IPS-20b (cell line): ENCODE data around the gene THBS1.

Experiments
- H3K27ac ChIP-seq: one replicate; pipeline ENCODE4 v1.5.1; 2013; ENCODE audit warnings: low read length
- H3K27me3 ChIP-seq: 2 replicates; pipeline ENCODE4 v1.6.1; 2013; ENCODE audit warnings: mild to moderate bottlenecking, low read length, inconsistent platforms; ENCODE audit not compliant: insufficient read depth
- H3K36me3 ChIP-seq: 2 replicates; pipeline ENCODE4 v1.6.1; 2013; ENCODE audit warnings: low read depth, mild to moderate bottlenecking, inconsistent platforms, low read length, moderate library complexity; ENCODE audit not compliant: insufficient read depth
- H3K4me1 ChIP-seq: 2 replicates; pipeline ENCODE4 v1.6.1; 2013; ENCODE audit warnings: mild to moderate bottlenecking, control low read depth, inconsistent platforms, low read length, moderate library complexity; ENCODE audit not compliant: insufficient read depth
- H3K4me3 ChIP-seq: 2 replicates; pipeline ENCODE4 v1.5.1; 2013; ENCODE audit warnings: mild to moderate bottlenecking, low read length, inconsistent platforms
- H3K9ac ChIP-seq: 2 replicates; pipeline ENCODE4 v1.6.1; 2013; ENCODE audit warnings: low read depth, mild to moderate bottlenecking, inconsistent platforms, low read length, moderate library complexity
- H3K9me3 ChIP-seq: 2 replicates; pipeline ENCODE4 v1.6.1; 2013; ENCODE audit warnings: mild to moderate bottlenecking, low read depth, low read length, inconsistent platforms; ENCODE audit not compliant: insufficient read depth

Gene THBS1

DNA sequence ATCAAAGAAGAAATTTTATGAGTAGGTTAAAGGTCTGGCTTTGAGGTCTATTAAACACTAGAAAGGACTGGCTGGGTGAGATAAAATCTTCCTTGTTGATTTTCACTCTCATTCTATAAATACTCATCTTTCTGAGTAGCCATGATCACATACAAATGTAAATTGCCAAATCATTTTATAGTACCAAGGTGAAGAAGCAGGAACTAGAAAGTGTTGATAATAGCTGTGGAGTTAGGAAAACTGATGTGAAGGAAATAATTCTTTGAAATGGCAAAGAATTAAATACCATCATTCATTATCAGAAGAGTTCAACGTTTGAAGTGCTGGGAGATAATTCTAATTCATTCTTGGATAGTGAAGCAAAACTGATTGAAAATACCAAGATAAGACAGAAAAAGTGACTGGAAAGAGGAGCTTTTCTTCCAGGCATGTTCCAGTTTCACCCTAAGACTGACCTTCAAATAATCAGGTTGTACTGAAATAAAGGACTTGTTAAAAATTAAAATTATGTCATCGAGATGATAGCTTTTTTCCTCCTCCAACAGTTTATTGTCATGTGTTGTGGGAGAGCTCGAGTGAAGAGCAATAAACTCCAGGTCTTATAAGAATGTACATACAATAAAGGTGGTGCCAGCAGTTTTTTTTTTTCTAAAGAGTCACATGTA, 17.4 kb downstream of the THBS1 start:
- Histone ChIP-seq H3K27me3 (no peaks in the 10 kb centered on the region), H3K9ac (no peak overlapping the region), H3K36me3 (peaks cover 45% of the 10 kb centered on the region), H3K9me3 (no peaks in the 10 kb centered on the region), H3K27ac (no peak overlapping the region), H3K4me3 (no peak overlapping the region), H3K4me1 (no peaks in the 10 kb centered on the region)

DNA sequence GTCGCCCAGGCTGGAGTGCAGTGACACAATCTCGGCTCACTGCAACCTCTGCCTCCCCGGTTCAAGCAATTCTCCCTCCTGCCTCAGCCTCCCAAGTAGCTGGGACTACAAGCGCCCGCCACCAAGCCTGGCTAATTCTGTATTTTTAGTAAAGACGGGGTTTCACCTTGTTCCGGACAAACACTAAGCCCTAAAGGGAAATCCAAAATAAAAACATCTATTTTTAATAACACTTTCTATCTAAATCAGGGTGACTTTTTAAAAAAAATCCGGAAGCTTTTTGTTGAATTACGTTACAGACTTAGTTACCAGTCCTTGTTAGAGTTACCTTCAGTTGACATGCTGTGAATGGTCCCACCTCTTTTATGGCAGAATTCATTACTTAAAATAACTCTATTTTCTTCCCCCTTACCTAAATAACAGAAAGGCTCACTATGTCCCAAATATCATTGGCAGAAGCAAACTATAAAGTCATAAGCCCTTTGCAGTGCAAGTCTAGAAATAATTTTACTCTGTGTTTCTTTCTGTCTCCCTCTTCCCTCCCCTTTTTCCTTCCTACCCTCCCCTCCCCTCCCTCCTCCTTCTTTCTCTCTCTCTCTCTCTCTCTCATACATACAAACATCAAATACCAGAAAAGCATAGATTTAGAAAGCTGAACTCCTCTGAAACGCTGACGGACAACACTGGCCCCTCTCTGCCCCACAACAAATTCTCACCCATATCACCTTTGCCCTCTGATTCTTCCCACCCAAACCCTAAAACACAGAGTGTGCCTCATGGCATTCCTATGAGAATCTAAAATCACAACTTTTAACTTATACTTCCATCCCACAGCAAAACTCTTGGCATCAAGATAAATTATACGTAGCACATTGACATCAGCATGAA, 18.3 kb downstream of the THBS1 start:
- Histone ChIP-seq H3K9ac (no peak overlapping the region), H3K27ac (no peak overlapping the region), H3K4me1 (no peaks in the 10 kb centered on the region)

DNA sequence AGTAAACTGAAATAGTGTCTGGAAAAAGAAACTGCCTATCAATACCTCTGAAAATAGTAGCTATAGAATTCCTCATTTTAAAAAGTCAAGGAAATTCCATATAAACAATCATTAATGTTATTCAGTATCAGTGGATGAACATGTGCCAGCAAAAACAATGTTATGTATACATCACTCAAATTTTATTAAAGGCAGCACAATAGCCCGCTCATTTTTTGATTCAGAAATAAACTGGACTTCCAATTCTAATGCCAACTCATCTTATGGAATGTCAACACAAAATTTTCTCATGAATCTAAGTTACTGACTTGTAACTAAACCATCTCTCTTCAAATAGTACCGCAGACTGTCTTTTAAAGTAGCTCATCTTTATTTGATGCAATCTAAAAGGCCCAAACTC, 19.0 kb downstream of the THBS1 start:
- Histone ChIP-seq H3K9ac (no peak overlapping the region), H3K4me1 (no peaks in the 10 kb centered on the region), H3K27me3 (no peaks in the 10 kb centered on the region), H3K4me3 (no peak overlapping the region), H3K27ac (no peak overlapping the region), H3K9me3 (no peaks in the 10 kb centered on the region), H3K36me3 (peaks cover 30% of the 10 kb centered on the region)

More for the DNA sequence above, 18.3 kb downstream of the THBS1 start:
- Histone ChIP-seq H3K4me3 (no peak overlapping the region), H3K27me3 (no peaks in the 10 kb centered on the region), H3K9me3 (no peaks in the 10 kb centered on the region), H3K36me3 (peaks cover 37% of the 10 kb centered on the region)

DNA sequence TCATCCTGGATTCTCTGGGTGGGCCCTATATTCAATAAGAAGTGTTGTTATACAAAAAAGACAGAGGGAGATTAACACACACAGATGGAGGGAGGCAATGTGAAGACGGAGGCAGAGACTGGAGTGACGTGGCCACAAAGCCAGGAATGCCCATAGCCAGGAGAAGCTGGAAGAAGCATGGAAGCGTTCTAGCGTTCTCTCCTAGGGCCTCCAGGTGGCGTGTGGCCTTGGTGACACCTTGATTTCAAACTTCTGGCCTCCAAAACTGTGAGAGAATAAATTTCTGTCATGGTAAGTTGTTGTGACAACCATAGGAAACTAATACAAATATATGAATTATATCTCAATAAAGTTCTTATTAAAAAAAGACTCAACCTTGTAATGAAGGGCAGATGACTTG, 21.3 kb downstream of the THBS1 start:
- H3K27ac ChIP-seq: no peak overlapping the region
- H3K36me3 ChIP-seq: peaks cover 7% of the 10 kb centered on the region; the same call in 1 of the 2 replicates
- no peak overlapping the region for H3K4me3 ChIP-seq
- H3K4me1 ChIP-seq: no peaks in the 10 kb centered on the region
- no peak overlapping the region for H3K9ac ChIP-seq
- no peaks in the 10 kb centered on the region for H3K9me3 ChIP-seq
- H3K27me3 ChIP-seq: no peaks in the 10 kb centered on the region

DNA sequence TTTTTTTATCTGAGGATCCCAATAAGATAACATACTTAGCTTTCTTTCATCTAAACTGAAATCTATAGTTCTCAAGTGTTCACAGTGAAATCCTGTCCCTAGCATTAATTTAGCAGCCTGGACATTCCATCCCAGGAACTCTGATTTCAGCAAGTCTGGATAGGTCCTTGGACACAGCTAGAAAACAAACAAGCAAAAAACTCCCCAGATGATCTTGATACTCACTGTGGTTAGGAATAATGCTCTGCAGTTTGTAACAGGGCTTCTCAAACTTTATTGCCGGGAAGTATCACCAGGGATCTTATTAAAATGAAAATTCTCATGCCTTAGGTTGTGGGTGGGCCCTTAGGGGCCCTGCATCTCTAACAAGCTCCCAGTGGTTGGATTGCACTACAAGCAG, 24.3 kb downstream of the THBS1 start:
- no peaks in the 10 kb centered on the region for H3K4me1 ChIP-seq
- H3K4me3 ChIP-seq: no peak overlapping the region
- H3K36me3 ChIP-seq: no peaks in the 10 kb centered on the region
- H3K9ac ChIP-seq: no peak overlapping the region
- no peaks in the 10 kb centered on the region; the same call in 1 of the 2 replicates for H3K9me3 ChIP-seq
- H3K27ac ChIP-seq: no peak overlapping the region
- no peaks in the 10 kb centered on the region for H3K27me3 ChIP-seq

DNA sequence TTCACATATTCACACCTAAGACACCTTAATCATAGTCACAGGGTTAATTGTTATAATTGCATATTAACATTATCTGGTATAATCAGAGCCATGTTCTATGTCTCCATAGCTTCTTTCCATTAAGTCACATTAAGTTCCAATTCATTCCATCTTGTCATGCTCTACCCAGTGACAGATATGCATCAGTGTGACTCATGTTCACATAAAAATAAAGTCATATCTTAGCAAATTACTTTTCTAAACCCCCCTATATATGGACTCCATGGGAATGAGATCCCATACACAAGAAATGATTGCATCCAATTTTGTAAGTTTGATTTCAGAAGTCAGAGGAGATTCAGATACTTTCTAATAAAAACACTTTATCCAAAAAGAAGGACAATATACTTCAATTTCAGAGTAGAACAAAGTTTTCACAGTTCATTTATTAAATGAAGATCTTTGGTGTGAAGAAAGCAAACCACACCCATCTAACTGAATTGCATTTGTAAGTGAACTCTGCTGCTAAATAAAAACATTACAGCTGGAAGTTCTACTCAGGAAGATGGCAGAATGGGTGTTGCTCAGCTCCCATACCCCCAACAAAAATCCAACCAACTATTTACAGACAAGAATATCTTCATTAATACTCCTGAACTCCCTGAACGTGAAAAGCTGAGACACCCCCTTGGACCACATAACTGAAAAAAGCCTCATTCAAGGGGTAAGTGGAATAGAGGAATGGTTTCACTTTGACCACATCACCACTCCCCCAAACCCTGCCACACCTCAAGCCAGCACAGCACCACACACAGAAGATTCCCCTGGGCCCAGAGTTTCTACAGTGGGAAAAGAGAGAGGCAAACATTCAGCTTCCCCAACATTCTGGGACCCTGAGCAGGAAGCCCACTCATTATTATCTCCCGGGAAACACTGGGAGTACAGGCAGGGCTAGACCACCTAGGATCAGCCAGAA, 27.6 kb downstream of the THBS1 start:
- H3K27ac ChIP-seq: no peak overlapping the region
- H3K36me3 ChIP-seq: no peaks in the 10 kb centered on the region
- no peak overlapping the region for H3K9ac ChIP-seq
- H3K4me3 ChIP-seq: no peak overlapping the region
- H3K9me3 ChIP-seq: peaks cover 7% of the 10 kb centered on the region; the same call in 1 of the 2 replicates
- H3K27me3 ChIP-seq: no peaks in the 10 kb centered on the region
- H3K4me1 ChIP-seq: no peaks in the 10 kb centered on the region

DNA sequence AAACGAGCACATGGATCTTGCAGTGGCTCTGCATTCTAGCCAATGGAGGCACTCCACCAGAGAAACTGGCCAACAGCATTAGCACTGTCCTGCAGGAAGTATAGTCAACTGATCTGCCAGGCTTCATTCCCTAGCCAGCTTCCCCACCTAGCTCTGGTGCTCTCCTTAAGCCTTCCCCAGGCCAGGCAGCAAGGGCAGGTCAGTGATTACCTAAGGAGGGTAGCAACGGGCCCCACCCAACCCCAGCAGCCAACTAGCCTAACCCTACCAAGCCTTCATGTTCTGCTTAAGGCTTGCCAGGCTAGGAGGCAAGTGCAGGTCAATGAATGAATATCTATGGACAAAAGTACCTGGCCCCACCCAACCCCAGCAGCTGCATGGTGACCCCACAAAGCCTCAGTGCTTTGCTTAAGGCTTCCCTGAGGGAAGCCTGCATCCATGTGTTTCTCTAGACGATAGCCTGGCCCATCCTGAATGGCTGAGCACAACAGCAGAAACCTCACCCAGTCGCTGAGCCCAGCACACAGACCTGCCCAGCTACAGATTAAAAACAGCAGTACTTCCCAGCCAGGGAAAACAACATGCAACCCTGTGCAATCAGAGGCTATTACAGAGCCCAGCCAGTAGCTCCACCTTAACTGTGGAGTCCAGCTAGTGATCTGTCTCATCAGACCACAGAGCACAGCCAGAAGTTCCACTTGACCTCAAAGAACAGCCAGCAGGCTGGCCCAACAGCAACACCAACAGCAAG, 28.5 kb downstream of the THBS1 start:
- Histone ChIP-seq H3K27ac (no peak overlapping the region), H3K9ac (no peak overlapping the region), H3K27me3 (no peaks in the 10 kb centered on the region)

DNA sequence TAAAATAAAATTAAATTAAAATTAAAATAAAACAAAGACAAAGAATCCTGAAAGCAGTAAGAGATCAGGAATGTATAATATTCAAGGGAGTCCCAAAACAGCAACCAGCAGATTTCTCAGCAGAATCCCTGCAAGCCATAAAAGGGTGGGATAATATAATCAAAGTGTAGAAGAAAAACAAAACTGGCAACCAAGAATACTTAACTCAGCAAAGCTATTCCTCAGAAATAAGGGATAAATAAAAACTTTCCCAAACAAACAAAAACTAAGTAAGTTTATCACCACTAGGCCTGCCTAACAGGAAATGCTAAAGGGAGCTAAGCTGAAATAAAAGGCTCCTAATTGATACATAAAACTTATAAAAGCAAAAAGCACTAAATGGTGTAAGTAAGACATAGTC, 29.8 kb downstream of the THBS1 start:
- Histone ChIP-seq H3K27ac (no peak overlapping the region), H3K36me3 (no peaks in the 10 kb centered on the region), H3K4me1 (no peaks in the 10 kb centered on the region), H3K4me3 (no peak overlapping the region), H3K9ac (no peak overlapping the region), H3K9me3 (peaks cover 7% of the 10 kb centered on the region; the same call in 1 of the 2 replicates), H3K27me3 (no peaks in the 10 kb centered on the region)

More for the DNA sequence above, 28.5 kb downstream of the THBS1 start:
- H3K4me1 ChIP-seq: no peaks in the 10 kb centered on the region
- peaks cover 7% of the 10 kb centered on the region; the same call in 1 of the 2 replicates for H3K9me3 ChIP-seq
- H3K36me3 ChIP-seq: no peaks in the 10 kb centered on the region
- H3K4me3 ChIP-seq: no peak overlapping the region

DNA sequence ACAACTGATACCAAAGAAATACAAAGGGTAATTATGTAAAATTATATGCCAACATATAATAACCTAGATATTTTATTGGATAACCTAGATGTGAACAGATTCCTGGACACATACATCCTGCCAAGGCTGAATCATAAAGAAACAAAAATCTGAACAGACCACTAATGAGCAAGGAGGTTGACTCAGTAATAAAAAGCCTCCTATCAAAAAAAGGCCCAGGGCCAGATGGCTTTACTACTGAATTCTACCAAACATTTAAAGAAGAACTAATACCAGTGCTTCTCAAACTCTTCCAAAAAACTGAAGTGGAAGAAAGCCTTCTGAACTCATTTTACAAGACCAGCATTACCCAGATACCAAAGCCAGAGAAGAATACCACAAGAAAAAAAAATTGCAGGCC, 32.4 kb downstream of the THBS1 start:
- H3K27ac ChIP-seq: no peak overlapping the region
- peaks cover 7% of the 10 kb centered on the region; the same call in 1 of the 2 replicates for H3K9me3 ChIP-seq
- H3K36me3 ChIP-seq: no peaks in the 10 kb centered on the region
- H3K4me3 ChIP-seq: no peak overlapping the region
- no peaks in the 10 kb centered on the region for H3K27me3 ChIP-seq
- no peaks in the 10 kb centered on the region for H3K4me1 ChIP-seq
- no peak overlapping the region for H3K9ac ChIP-seq

DNA sequence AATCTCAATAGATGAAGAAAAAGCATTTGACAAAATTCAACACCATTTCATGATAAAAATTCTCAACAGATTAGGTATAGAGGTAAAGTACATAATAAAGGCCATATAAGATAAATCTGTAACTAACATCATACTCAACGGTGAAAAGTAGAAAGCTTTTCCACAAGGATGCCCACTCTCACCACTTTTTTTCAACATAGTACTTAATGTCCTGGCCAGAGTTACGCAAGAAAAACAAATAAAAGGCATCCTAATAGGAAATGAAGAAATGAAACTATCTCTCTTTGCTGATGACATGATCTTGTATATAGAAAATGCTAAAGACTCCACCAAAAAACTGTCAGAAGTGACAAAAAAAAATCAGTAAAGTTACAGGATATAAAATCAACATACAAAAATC, 33.0 kb downstream of the THBS1 start:
- Histone ChIP-seq H3K9me3 (peaks cover 7% of the 10 kb centered on the region; the same call in 1 of the 2 replicates), H3K36me3 (no peaks in the 10 kb centered on the region), H3K27me3 (no peaks in the 10 kb centered on the region), H3K9ac (no peak overlapping the region), H3K27ac (no peak overlapping the region), H3K4me1 (no peaks in the 10 kb centered on the region), H3K4me3 (no peak overlapping the region)
